Liver (tissue), 9 donors: ENCODE results near the gene UBASH3B. TPM values are rescaled to one million over a fixed set of nuclear protein-coding genes. Genes with fewer than 3 reads are reported as not detected.

Experiments
- DNase-seq: peaks from one replicate; pipeline ENCODE4 v3.0.0-alpha.2; 2017; ENCODE audit warnings: low spot score
- H3K27ac ChIP-seq, 2 donors: one replicate each; pipeline ENCODE4 v1.7.0; 2013; ENCODE audit warnings: inconsistent platforms in 2 of 2, low read length in 2 of 2, control low read depth in 1 of 2, low read depth in 1 of 2, mild to moderate bottlenecking in 1 of 2
- H3K27me3 ChIP-seq, 4 donors: one replicate each; pipeline versions ENCODE4 v1.6.1 to v1.7.0; 2013; ENCODE audit warnings: low read length in 3 of 4, inconsistent platforms in 1 of 4, mild to moderate bottlenecking in 1 of 4, moderate library complexity in 1 of 4; ENCODE audit not compliant: control insufficient read depth in 4 of 4, insufficient read depth in 4 of 4
- H3K36me3 ChIP-seq, 4 donors: one replicate each; pipeline versions ENCODE4 v1.6.1 to v1.7.0; 2013; ENCODE audit warnings: low read length in 3 of 4, mild to moderate bottlenecking in 3 of 4, low read depth in 1 of 4, moderate library complexity in 1 of 4; ENCODE audit not compliant: control insufficient read depth in 4 of 4, insufficient read depth in 3 of 4
- H3K4me1 ChIP-seq, 4 donors: one replicate each; pipeline versions ENCODE4 v1.6.1 to v1.7.0; 2013; ENCODE audit warnings: low read length in 3 of 4, mild to moderate bottlenecking in 3 of 4, moderate library complexity in 1 of 4; ENCODE audit not compliant: control insufficient read depth in 4 of 4, insufficient read depth in 4 of 4
- H3K4me3 ChIP-seq, 3 donors: one replicate each; pipeline versions ENCODE4 v1.6.1 to v1.7.0; 2013; ENCODE audit warnings: low read length in 3 of 3, control low read depth in 1 of 3, low read depth in 1 of 3, mild to moderate bottlenecking in 1 of 3
- H3K9ac ChIP-seq, 2 donors: one replicate each; pipeline ENCODE4 v1.7.0; 2013; ENCODE audit warnings: low read length in 2 of 2, mild to moderate bottlenecking in 2 of 2, moderate library complexity in 2 of 2, control low read depth in 1 of 2, low read depth in 1 of 2
- H3K9me3 ChIP-seq, 4 donors: one replicate each; pipeline versions ENCODE4 v1.6.1 to v1.7.0; 2013; ENCODE audit warnings: low read length in 3 of 4; ENCODE audit not compliant: control insufficient read depth in 4 of 4
- EGR1 ChIP-seq, 2 donors: IDR thresholded peaks; 2 replicates each; pipeline ENCODE4 v1.6.1; 2016 to 2018; ENCODE audit warnings: antibody characterized with exemption in 2 of 2, low read depth in 2 of 2
- FOXA1 ChIP-seq: IDR thresholded peaks from 2 replicates; pipeline ENCODE4 v1.6.1; 2016; ENCODE audit warnings: antibody characterized with exemption
- FOXA2 ChIP-seq: IDR thresholded peaks from 2 replicates; pipeline ENCODE4 v1.6.1; 2016; ENCODE audit warnings: antibody characterized with exemption
- GABPA ChIP-seq, 2 donors: IDR thresholded peaks in 1 of 2; conservative IDR thresholded peaks in 1 of 2; 2 replicates each; pipeline ENCODE4 v1.6.1; 2016; ENCODE audit warnings: antibody characterized with exemption in 2 of 2, mild to moderate bottlenecking in 1 of 2, moderate library complexity in 1 of 2
- HNF4A ChIP-seq, 2 donors: conservative IDR thresholded peaks; 2 replicates each; pipeline ENCODE4 v1.6.1; 2016; ENCODE audit warnings: antibody characterized with exemption in 2 of 2, mild to moderate bottlenecking in 2 of 2
- HNF4G ChIP-seq: IDR thresholded peaks from 2 replicates; pipeline ENCODE4 v1.6.1; 2016; ENCODE audit warnings: antibody characterized with exemption
- JUND ChIP-seq, 2 donors: IDR thresholded peaks; 2 replicates each; pipeline ENCODE4 v1.6.1; 2016; ENCODE audit warnings: antibody characterized with exemption in 2 of 2
- NR2F2 ChIP-seq: IDR thresholded peaks from 2 replicates; pipeline ENCODE4 v1.6.1; 2016; ENCODE audit warnings: antibody characterized with exemption
- RAD21 ChIP-seq, 2 donors: IDR thresholded peaks; 2 replicates each; pipeline ENCODE4 v1.6.1; 2016; ENCODE audit warnings: antibody characterized with exemption in 2 of 2, mild to moderate bottlenecking in 2 of 2
- REST ChIP-seq: IDR thresholded peaks from 2 replicates; pipeline ENCODE4 v1.6.1; 2016; ENCODE audit warnings: antibody characterized with exemption, mild to moderate bottlenecking
- RXRA ChIP-seq, 2 donors: IDR thresholded peaks; 2 replicates each; pipeline ENCODE4 v1.6.1; 2017 to 2018; ENCODE audit warnings: antibody characterized with exemption in 2 of 2, mild to moderate bottlenecking in 1 of 2
- SP1 ChIP-seq: IDR thresholded peaks from 2 replicates; pipeline ENCODE4 v1.6.1; 2018; ENCODE audit warnings: antibody characterized with exemption, mild to moderate bottlenecking
- TAF1 ChIP-seq: conservative IDR thresholded peaks from 2 replicates; pipeline ENCODE4 v1.6.1; 2016; ENCODE audit warnings: antibody characterized with exemption, mild to moderate bottlenecking
- YY1 ChIP-seq: IDR thresholded peaks from 2 replicates; pipeline ENCODE4 v1.6.1; 2016; ENCODE audit warnings: antibody characterized with exemption, mild to moderate bottlenecking
- WGBS: extraction: QIAGEN DNeasy Blood & Tissue Kit; methylation state at CpG from one replicate; pipeline ENCODE4 v1.1.7; 2013; 5-methylcytosine and 5-hydroxymethylcytosine counted together
- polyA plus RNA-seq, 2 donors: library from polyadenylated mRNA; stranded (reverse) in 1 of 2; unstranded in 1 of 2; fragments of 200-250 nt in 1 of 2; fragments of >200 nt in 1 of 2; fragmentation: Nextera tagmentation in 1 of 2; extraction: Ambion mirVana in 1 of 2; gene quantifications; one replicate each; pipeline versions ENCODE4 v1.2.1 to v1.2.3, GENCODE V29; 2013 to 2015
- total RNA-seq, 2 donors: library from RNA; depleted of rRNA; stranded (reverse); fragments of >200 nt; gene quantifications; one replicate each; pipeline ENCODE4 v1.2.3, GENCODE V29; 2014
- TF ChIP-seq, protein P1 (sequence below): fragments of 150-350 bp; IDR thresholded peaks from 2 replicates; pipeline ENCODE4 v1.5.1; 2017; ENCODE audit warnings: improper control_type of control experiment, low read depth, low read length; ENCODE audit not compliant: missing input control
- TF ChIP-seq, protein P2 (sequence below): IDR thresholded peaks from 2 replicates; pipeline ENCODE4 v1.6.1; 2016; ENCODE audit warnings: antibody characterized with exemption
- TF ChIP-seq, protein P3 (sequence below): IDR thresholded peaks from 2 replicates; pipeline ENCODE4 v1.6.1; 2016; ENCODE audit warnings: antibody characterized with exemption
- TF ChIP-seq, protein P4 (sequence below): IDR thresholded peaks from 2 replicates; pipeline ENCODE4 v1.6.1; 2016; ENCODE audit warnings: antibody characterized with exemption
- donor health status: healthy.
- donor health status: healthy.
- donor health status: healthy.
- donor health status: healthy.
- donor health status: healthy.

Gene UBASH3B
- total and polyA plus RNA-seq, 4 donors = 0.48 to 5.5 (median 2.5) TPM

GRCh38 chr11:122788781-122789535, 133.4 kb downstream of the UBASH3B start:
- no peaks in the 10 kb centered on the region for H3K4me1 ChIP-seq
- no peaks in the 10 kb centered on the region for H3K27me3 ChIP-seq
- H3K36me3 ChIP-seq = peaks cover 0 to 3% (median 0%) of the 10 kb centered on the region in 4 donors
- WGBS = 94% methylated on average over 10 of the region's 10 CpGs
- TF ChIP-seq TAF1 = no peak
- no peak for TF ChIP-seq REST
- TF ChIP-seq, protein P1, sequence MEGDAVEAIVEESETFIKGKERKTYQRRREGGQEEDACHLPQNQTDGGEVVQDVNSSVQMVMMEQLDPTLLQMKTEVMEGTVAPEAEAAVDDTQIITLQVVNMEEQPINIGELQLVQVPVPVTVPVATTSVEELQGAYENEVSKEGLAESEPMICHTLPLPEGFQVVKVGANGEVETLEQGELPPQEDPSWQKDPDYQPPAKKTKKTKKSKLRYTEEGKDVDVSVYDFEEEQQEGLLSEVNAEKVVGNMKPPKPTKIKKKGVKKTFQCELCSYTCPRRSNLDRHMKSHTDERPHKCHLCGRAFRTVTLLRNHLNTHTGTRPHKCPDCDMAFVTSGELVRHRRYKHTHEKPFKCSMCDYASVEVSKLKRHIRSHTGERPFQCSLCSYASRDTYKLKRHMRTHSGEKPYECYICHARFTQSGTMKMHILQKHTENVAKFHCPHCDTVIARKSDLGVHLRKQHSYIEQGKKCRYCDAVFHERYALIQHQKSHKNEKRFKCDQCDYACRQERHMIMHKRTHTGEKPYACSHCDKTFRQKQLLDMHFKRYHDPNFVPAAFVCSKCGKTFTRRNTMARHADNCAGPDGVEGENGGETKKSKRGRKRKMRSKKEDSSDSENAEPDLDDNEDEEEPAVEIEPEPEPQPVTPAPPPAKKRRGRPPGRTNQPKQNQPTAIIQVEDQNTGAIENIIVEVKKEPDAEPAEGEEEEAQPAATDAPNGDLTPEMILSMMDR = no peak
- TF ChIP-seq NR2F2 = no peak
- TF ChIP-seq HNF4A (conservative IDR thresholded peaks at IDR 0.05) = no peak
- no peak for TF ChIP-seq FOXA2
- no peak for TF ChIP-seq HNF4G
- TF ChIP-seq, protein P2, sequence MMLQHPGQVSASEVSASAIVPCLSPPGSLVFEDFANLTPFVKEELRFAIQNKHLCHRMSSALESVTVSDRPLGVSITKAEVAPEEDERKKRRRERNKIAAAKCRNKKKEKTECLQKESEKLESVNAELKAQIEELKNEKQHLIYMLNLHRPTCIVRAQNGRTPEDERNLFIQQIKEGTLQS = no peak
- no peak for TF ChIP-seq GABPA (IDR thresholded peaks at IDR 0.05 in 1 of 2, conservative IDR thresholded peaks at IDR 0.05 in 1 of 2)
- TF ChIP-seq, protein P3, sequence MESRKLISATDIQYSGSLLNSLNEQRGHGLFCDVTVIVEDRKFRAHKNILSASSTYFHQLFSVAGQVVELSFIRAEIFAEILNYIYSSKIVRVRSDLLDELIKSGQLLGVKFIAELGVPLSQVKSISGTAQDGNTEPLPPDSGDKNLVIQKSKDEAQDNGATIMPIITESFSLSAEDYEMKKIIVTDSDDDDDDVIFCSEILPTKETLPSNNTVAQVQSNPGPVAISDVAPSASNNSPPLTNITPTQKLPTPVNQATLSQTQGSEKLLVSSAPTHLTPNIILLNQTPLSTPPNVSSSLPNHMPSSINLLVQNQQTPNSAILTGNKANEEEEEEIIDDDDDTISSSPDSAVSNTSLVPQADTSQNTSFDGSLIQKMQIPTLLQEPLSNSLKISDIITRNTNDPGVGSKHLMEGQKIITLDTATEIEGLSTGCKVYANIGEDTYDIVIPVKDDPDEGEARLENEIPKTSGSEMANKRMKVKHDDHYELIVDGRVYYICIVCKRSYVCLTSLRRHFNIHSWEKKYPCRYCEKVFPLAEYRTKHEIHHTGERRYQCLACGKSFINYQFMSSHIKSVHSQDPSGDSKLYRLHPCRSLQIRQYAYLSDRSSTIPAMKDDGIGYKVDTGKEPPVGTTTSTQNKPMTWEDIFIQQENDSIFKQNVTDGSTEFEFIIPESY = no peak
- no peak for TF ChIP-seq RAD21 (IDR thresholded peaks at IDR 0.05)
- TF ChIP-seq EGR1 (IDR thresholded peaks at IDR 0.05; ENCODE audit: low read depth in 2 of 2) = no peak
- TF ChIP-seq, protein P4, sequence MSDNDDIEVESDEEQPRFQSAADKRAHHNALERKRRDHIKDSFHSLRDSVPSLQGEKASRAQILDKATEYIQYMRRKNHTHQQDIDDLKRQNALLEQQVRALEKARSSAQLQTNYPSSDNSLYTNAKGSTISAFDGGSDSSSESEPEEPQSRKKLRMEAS = no peak
- no peak for TF ChIP-seq JUND (IDR thresholded peaks at IDR 0.05)
- TF ChIP-seq YY1 = no peak
- no peak for TF ChIP-seq RXRA (IDR thresholded peaks at IDR 0.05)
- no peak for TF ChIP-seq SP1
- no peak for TF ChIP-seq FOXA1
- H3K9ac ChIP-seq = no peak overlapping the region
- H3K4me3 ChIP-seq = no peak overlapping the region
- no peak overlapping the region for H3K27ac ChIP-seq
- no peaks in the 10 kb centered on the region for H3K9me3 ChIP-seq
- no peak for DNase-seq
